GM23338 (cell line): ENCODE data around the gene WDR73. TPM values are rescaled to one million over a fixed set of nuclear protein-coding genes. Genes with fewer than 3 reads are reported as not detected.
A peak's percentile ranks its signal among the peaks of the same experiment; 100 is the strongest.

Source experiments
- ATAC-seq: fragments of 200-7000 bp; cut with Tn5 transposase; 3 replicates; pipeline ENCODE4 v1.9.1; 2020
- DNase-seq: peaks from one replicate; pipeline ENCODE4 v3.0.0-alpha.2; 2015; ENCODE audit warnings: low spot score
- H2AFZ ChIP-seq: fragments of 200-600 bp; sonication (generic); 2 replicates; pipeline ENCODE4 v1.8.0; 2016; ENCODE audit warnings: antibody characterized with exemption, mild to moderate bottlenecking, moderate library complexity
- H3F3A ChIP-seq: fragments of 200-600 bp; sonication (generic); replicated peaks from 2 replicates; pipeline ENCODE4 v1.8.0; 2017; ENCODE audit warnings: antibody characterized with exemption, mixed run types, low read depth
- H3K27ac ChIP-seq: fragments of 200-600 bp; sonication (generic); 2 replicates; pipeline ENCODE4 v1.6.1; 2016; ENCODE audit warnings: low read depth
- H3K27me3 ChIP-seq: fragments of 200-600 bp; sonication (generic); 2 replicates; pipeline ENCODE4 v1.8.0; 2016; ENCODE audit warnings: mild to moderate bottlenecking, mixed run types, moderate library complexity; ENCODE audit not compliant: insufficient read depth
- H3K36me3 ChIP-seq: fragments of 200-600 bp; sonication (generic); 2 replicates; pipeline ENCODE4 v1.8.0; 2016; ENCODE audit warnings: mild to moderate bottlenecking; ENCODE audit not compliant: insufficient read depth
- H3K4me1 ChIP-seq: fragments of 200-600 bp; sonication (generic); 2 replicates; pipeline ENCODE4 v1.8.0; 2016; ENCODE audit warnings: mild to moderate bottlenecking, moderate library complexity; ENCODE audit not compliant: insufficient read depth
- H3K4me2 ChIP-seq: fragments of 200-600 bp; sonication (generic); 2 replicates; pipeline ENCODE4 v1.7.1; 2017; ENCODE audit warnings: mixed run types
- H3K4me3 ChIP-seq: fragments of 200-600 bp; sonication (generic); 2 replicates; pipeline ENCODE4 v1.6.1; 2016; ENCODE audit warnings: mixed run types
- H3K79me2 ChIP-seq: fragments of 200-600 bp; sonication (generic); replicated peaks from 2 replicates; pipeline ENCODE4 v1.8.0; 2017; ENCODE audit warnings: mild to moderate bottlenecking; ENCODE audit not compliant: insufficient read depth
- H3K9me2 ChIP-seq: fragments of 200-600 bp; sonication (generic); 2 replicates; pipeline ENCODE4 v1.8.0; 2017; ENCODE audit not compliant: insufficient read depth
- H4K20me1 ChIP-seq: fragments of 200-600 bp; sonication (generic); replicated peaks from 2 replicates; pipeline ENCODE4 v1.8.0; 2017; ENCODE audit warnings: mild to moderate bottlenecking; ENCODE audit not compliant: insufficient read depth
- H3K27ac Mint-ChIP-seq: 2 replicates; pipeline ENCODE4 v1.8.0; 2020; ENCODE audit warnings: inconsistent platforms, mild to moderate bottlenecking, moderate library complexity, mixed read lengths
- H3K27me3 Mint-ChIP-seq: 3 replicates; pipeline ENCODE4 v1.8.0; 2022; ENCODE audit warnings: low read depth, mild to moderate bottlenecking, moderate library complexity, mixed read lengths, inconsistent platforms; ENCODE audit not compliant: insufficient read depth, poor library complexity
- H3K36me3 Mint-ChIP-seq: 3 replicates; pipeline ENCODE4 v1.8.0; 2021; ENCODE audit warnings: low read depth, mild to moderate bottlenecking, inconsistent platforms, moderate library complexity, mixed read lengths
- H3K4me1 Mint-ChIP-seq: 3 replicates; pipeline ENCODE4 v1.8.0; 2020; ENCODE audit warnings: mild to moderate bottlenecking, inconsistent platforms, mixed read lengths
- H3K4me3 Mint-ChIP-seq: 3 replicates; pipeline ENCODE4 v1.8.0; 2021; ENCODE audit warnings: moderate library complexity, mild to moderate bottlenecking, inconsistent platforms, mixed read lengths
- H3K9me3 Mint-ChIP-seq: 3 replicates; pipeline ENCODE4 v1.8.0; 2020; ENCODE audit warnings: moderate library complexity, mild to moderate bottlenecking, inconsistent platforms, mixed read lengths
- CREB1 ChIP-seq: fragments of 250-450 bp; sonication (Bioruptor Pico); IDR thresholded peaks from 2 replicates; pipeline ENCODE4 v1.5.0; 2020; ENCODE audit warnings: low read depth, mild to moderate bottlenecking, moderate library complexity
- CTCF ChIP-seq, 2 experiments: fragments of 200-600 bp in 1 of 2; sonication (generic) in 1 of 2; conservative IDR thresholded peaks; 2 replicates each; pipeline versions ENCODE4 v1.5.1 to v1.6.1; 2016 to 2017; ENCODE audit warnings: antibody characterized with exemption in 2 of 2, low read depth in 2 of 2, mild to moderate bottlenecking in 2 of 2, moderate library complexity in 1 of 2
- ETS1 ChIP-seq: IDR thresholded peaks from 2 replicates; pipeline ENCODE4 v1.6.1; 2016; ENCODE audit warnings: antibody characterized with exemption
- EZH2 ChIP-seq: fragments of 200-600 bp; sonication (generic); IDR thresholded peaks from one replicate; pipeline ENCODE4 v1.8.0; 2017; ENCODE audit warnings: antibody characterized with exemption, mild to moderate bottlenecking, low read depth; ENCODE audit not compliant: unreplicated experiment
- ZNF114 ChIP-seq: fragments of 250-450 bp; sonication (Bioruptor Pico); IDR thresholded peaks from 2 replicates; pipeline ENCODE4 v1.5.0; 2020; ENCODE audit warnings: mild to moderate bottlenecking, moderate library complexity
- ZNF331 ChIP-seq: fragments of 250-450 bp; sonication (Bioruptor Pico); IDR thresholded peaks from 2 replicates; pipeline ENCODE4 v1.5.0; 2020; ENCODE audit warnings: low read depth, mild to moderate bottlenecking, moderate library complexity
- ZNF462 ChIP-seq: fragments of 250-450 bp; sonication (Bioruptor Pico); IDR thresholded peaks from 2 replicates; pipeline ENCODE4 v1.5.0; 2020; ENCODE audit warnings: mild to moderate bottlenecking, moderate library complexity
- polyA plus RNA-seq: library from polyadenylated mRNA; unstranded; fragments of >200 nt; fragmentation: Nextera tagmentation; extraction: Ambion mirVana; gene quantifications from 2 replicates; pipeline ENCODE4 v1.2.1, GENCODE V29; 2016
- total RNA-seq: library from RNA; depleted of rRNA; stranded (reverse); fragments of >200 nt; shearing (Covaris generic); gene quantifications from 2 replicates; pipeline ENCODE4 v1.2.3, GENCODE V29; 2014

WDR73 gene
- total and polyA plus RNA-seq, 2 experiments from 2014 or later = 14.8 to 25.2 TPM

- no peak for TF ChIP-seq CREB1 (CRISPR knock-in tag)
- TF ChIP-seq ZNF331 (CRISPR knock-in tag) = no peak
- 0 out of 4 replicates have a peak, but pooled peaks of 1 of the 2 experiments have one; percentile 1 for TF ChIP-seq CTCF (conservative IDR thresholded peaks at IDR 0.05; ENCODE audit: low read depth in 2 of 2)
These were observed 20.5 kb downstream of the WDR73 start (continued) for GRCh38 chr15:84633311-84634227.

GRCh38 chr15:84631706-84632272 is 22.3 kb downstream of the WDR73 start:
- Mint-ChIP-seq H3K27ac (peak overlapping the region; percentile 82), H3K27me3 (peaks cover 16% of the 10 kb centered on the region), H3K9me3 (no peaks in the 10 kb centered on the region), H3K4me1 (peaks cover 31% of the 10 kb centered on the region), H3K4me3 (peak overlapping the region; percentile 88), H3K36me3 (peaks cover 14% of the 10 kb centered on the region)
- Histone ChIP-seq H3K36me3 (no peaks in the 10 kb centered on the region; the same call in 1 of the 2 replicates), H3K27me3 (peaks cover 23% of the 10 kb centered on the region), H3K4me2 (peak overlapping the region; percentile 92), H3K27ac (peak overlapping the region; percentile 69; the same call in 1 of the 2 replicates), H3K79me2 (no peaks in the 10 kb centered on the region; the same call in 1 of the 2 replicates), H2AFZ (peak overlapping the region; percentile 67; the same call in 1 of the 2 replicates), H4K20me1 (peaks cover 5% of the 10 kb centered on the region), H3K4me1 (peaks cover 32% of the 10 kb centered on the region), H3K9me2 (no peaks in the 10 kb centered on the region), H3F3A (peaks cover 16% of the 10 kb centered on the region), H3K4me3 (peak overlapping the region; percentile 61)
- no peak for ATAC-seq
- no peak for TF ChIP-seq ETS1
- no peak for TF ChIP-seq ZNF114 (CRISPR knock-in tag)
- no peak for TF ChIP-seq ZNF462 (CRISPR knock-in tag)
- no peak for TF ChIP-seq CREB1 (CRISPR knock-in tag)
- no peak for TF ChIP-seq EZH2
- TF ChIP-seq ZNF331 (CRISPR knock-in tag) = no peak
- no peak for DNase-seq
